Caco-2 (cell line): ENCODE results near the gene TBPL2. TPM values are rescaled to one million over a fixed set of nuclear protein-coding genes. Genes with fewer than 3 reads are reported as not detected.

ENCODE experiments used
- BruUV-seq: library from RNA; stranded (reverse); fragments of 400-500 nt; replicated peaks from 2 replicates; lab custom pipeline; 2021; lab: Mats Ljungman, UMichigan
- CTCF ChIA-PET: fragments of 300-600 bp; sonication (Branson Sonifier 250); formaldehyde crosslinking; loops from one replicate; lab custom pipeline; 2022; ENCODE audit warnings: antibody characterized with exemption; lab: Charles Lee
- POLR2A ChIA-PET: fragments of 300-600 bp; sonication (Branson Sonifier 250); formaldehyde crosslinking; loops from one replicate; lab custom pipeline; 2022; ENCODE audit warnings: antibody characterized with exemption; lab: Charles Lee
- DNase-seq, 2 experiments: peaks; one replicate each; pipeline versions ENCODE4 v3.0.0 to v3.0.0-alpha.2; 2020 to 2022
- H3K27me3 ChIP-seq: replicated peaks from 2 replicates; pipeline ENCODE4 v1.6.0; 2011; ENCODE audit warnings: low read length; ENCODE audit not compliant: control insufficient read depth, insufficient read depth
- H3K36me3 ChIP-seq: 2 replicates; pipeline ENCODE4 v1.5.1; 2011; ENCODE audit warnings: low read length; ENCODE audit not compliant: control insufficient read depth, insufficient read depth
- H3K4me1 ChIP-seq: fragments of 250-450 bp; sonication (Bioruptor Pico); 2 replicates; pipeline ENCODE4 v1.5.1; 2020; ENCODE audit warnings: mild to moderate bottlenecking
- H3K4me3 ChIP-seq: 2 replicates; pipeline ENCODE4 v1.5.1; 2011; ENCODE audit warnings: low read depth, mild to moderate bottlenecking, control low read depth, low read length
- H3K9me3 ChIP-seq: fragments of 250-450 bp; sonication (Bioruptor Pico); 2 replicates; pipeline ENCODE4 v1.5.1; 2020; ENCODE audit warnings: mild to moderate bottlenecking, moderate library complexity
- H3K27ac Mint-ChIP-seq: one replicate; pipeline ENCODE4 v1.8.0; 2022; ENCODE audit warnings: mixed read lengths; ENCODE audit not compliant: unreplicated experiment
- H3K27me3 Mint-ChIP-seq: one replicate; pipeline ENCODE4 v1.8.0; 2022; ENCODE audit warnings: mixed read lengths; ENCODE audit not compliant: insufficient read depth, unreplicated experiment
- H3K36me3 Mint-ChIP-seq: one replicate; pipeline ENCODE4 v1.8.0; 2022; ENCODE audit warnings: mild to moderate bottlenecking, mixed read lengths; ENCODE audit not compliant: insufficient read depth, unreplicated experiment
- H3K4me1 Mint-ChIP-seq: one replicate; pipeline ENCODE4 v1.8.0; 2022; ENCODE audit warnings: low read depth, mixed read lengths; ENCODE audit not compliant: unreplicated experiment
- H3K4me3 Mint-ChIP-seq: one replicate; pipeline ENCODE4 v1.8.0; 2022; ENCODE audit warnings: mild to moderate bottlenecking, moderate library complexity, mixed read lengths; ENCODE audit not compliant: unreplicated experiment
- H3K9me3 Mint-ChIP-seq: one replicate; pipeline ENCODE4 v1.8.0; 2022; ENCODE audit warnings: mixed read lengths; ENCODE audit not compliant: unreplicated experiment
- CTCF ChIP-seq, 2 experiments: fragments of 200-600 bp in 1 of 2; IDR thresholded peaks; 1 replicate in 1 of 2; 2 replicates in 1 of 2; pipeline versions ENCODE4 v1.5.1 to v1.8.0; 2011 to 2022; ENCODE audit warnings: antibody characterized with exemption in 1 of 2, control low read depth in 1 of 2, inconsistent platforms in 1 of 2, low read depth in 1 of 2, low read length in 1 of 2, mild to moderate bottlenecking in 1 of 2, moderate library complexity in 1 of 2; ENCODE audit not compliant: insufficient read depth in 1 of 2, severe bottlenecking in 1 of 2, unreplicated experiment in 1 of 2
- intact Hi-C: fragments of 100-400 bp; cut with micrococcal nuclease; formaldehyde crosslinking; loops from one replicate; pipeline ENCODE4 v1.10.0; 2022; ENCODE audit not compliant: unreplicated experiment
- total RNA-seq: library from RNA; stranded (reverse); gene quantifications from 2 replicates; pipeline ENCODE4 v1.2.3, GENCODE V29; 2022

Gene TBPL2
- total RNA-seq, 1 experiment from 2014 or later, result not detected

GRCh38 chr14:55381561-55381960, 58.9 kb downstream of the TBPL2 start:
- POLR2A ChIA-PET, result no interaction called here
- no peaks in the 10 kb centered on the region for H3K27me3 Mint-ChIP-seq
- no peaks in the 10 kb centered on the region for H3K9me3 Mint-ChIP-seq
- H3K27me3 ChIP-seq, result no peaks in the 10 kb centered on the region
- peak overlapping the region; percentile 71 for H3K27ac Mint-ChIP-seq
- no peaks in the 10 kb centered on the region for H3K9me3 ChIP-seq
- peaks cover 14% of the 10 kb centered on the region for H3K4me1 Mint-ChIP-seq
- CTCF ChIA-PET, result interaction anchor here (1.0 kb wide), 1 partner anchor 27 kb away, joined by 8 read pairs; no protein-coding TSS in a partner anchor
- H3K36me3 ChIP-seq, result no peaks in the 10 kb centered on the region; the same call in 1 of the 2 replicates
- no peak overlapping the region for H3K4me3 ChIP-seq
- BruUV-seq, result no TSS peak
- no peak for DNase-seq
- peaks cover 38% of the 10 kb centered on the region for H3K36me3 Mint-ChIP-seq
- no peak for TF ChIP-seq CTCF (IDR thresholded peaks at IDR 0.05; ENCODE audit: insufficient read depth in 1 of 2, low read depth in 1 of 2, low read length in 1 of 2, severe bottlenecking in 1 of 2, unreplicated experiment in 1 of 2)
- no peak overlapping the region for H3K4me3 Mint-ChIP-seq
- intact Hi-C loops, result no loop called here
- H3K4me1 ChIP-seq, result peaks cover 29% of the 10 kb centered on the region

GRCh38 chr14:55381040-55381439, 59.4 kb downstream of the TBPL2 start:
- H3K27ac Mint-ChIP-seq, result peak overlapping the region; percentile 71
- Histone ChIP-seq H3K27me3 (no peaks in the 10 kb centered on the region), H3K9me3 (no peaks in the 10 kb centered on the region), H3K4me3 (no peak overlapping the region), H3K36me3 (no peaks in the 10 kb centered on the region; the same call in 1 of the 2 replicates), H3K4me1 (peaks cover 29% of the 10 kb centered on the region)
- H3K36me3 Mint-ChIP-seq, result peaks cover 42% of the 10 kb centered on the region
- peak overlapping the region; percentile 3 for H3K4me3 Mint-ChIP-seq
- CTCF ChIA-PET, result interaction anchor here (1.0 kb wide), 1 partner anchor 27 kb away, joined by 8 read pairs; no protein-coding TSS in a partner anchor
- no peak for TF ChIP-seq CTCF (IDR thresholded peaks at IDR 0.05; ENCODE audit: insufficient read depth in 1 of 2, low read depth in 1 of 2, low read length in 1 of 2, severe bottlenecking in 1 of 2, unreplicated experiment in 1 of 2)
- no TSS peak for BruUV-seq
- POLR2A ChIA-PET, result no interaction called here
- intact Hi-C loops, result no loop called here
- H3K27me3 Mint-ChIP-seq, result no peaks in the 10 kb centered on the region
- H3K4me1 Mint-ChIP-seq, result peaks cover 14% of the 10 kb centered on the region
- H3K9me3 Mint-ChIP-seq, result no peaks in the 10 kb centered on the region
- peak; percentile 44 to 48 for DNase-seq

- ChIA-PET CTCF (no interaction called here), POLR2A (no interaction called here)
- H3K9me3 ChIP-seq, result no peaks in the 10 kb centered on the region
- no peaks in the 10 kb centered on the region for H3K9me3 Mint-ChIP-seq
- no peaks in the 10 kb centered on the region for H3K27me3 Mint-ChIP-seq
- DNase-seq, result no peak
- peaks cover 14% of the 10 kb centered on the region for H3K4me1 ChIP-seq
- H3K36me3 Mint-ChIP-seq, result peaks cover 35% of the 10 kb centered on the region
- no peaks in the 10 kb centered on the region for H3K27me3 ChIP-seq
- no TSS peak for BruUV-seq
- H3K4me3 ChIP-seq, result no peak overlapping the region
- H3K4me1 Mint-ChIP-seq, result peaks cover 14% of the 10 kb centered on the region
- intact Hi-C loops, result no loop called here
- no peaks in the 10 kb centered on the region; the same call in 1 of the 2 replicates for H3K36me3 ChIP-seq
- H3K27ac Mint-ChIP-seq, result no peak overlapping the region
- no peak overlapping the region for H3K4me3 Mint-ChIP-seq
- no peak for TF ChIP-seq CTCF (IDR thresholded peaks at IDR 0.05; ENCODE audit: insufficient read depth in 1 of 2, low read depth in 1 of 2, low read length in 1 of 2, severe bottlenecking in 1 of 2, unreplicated experiment in 1 of 2)
These were observed 63.2 kb downstream of the TBPL2 start for GRCh38 chr14:55377236-55377635.
